Measurements from ENCODE around the gene DSPP.

DNA sequence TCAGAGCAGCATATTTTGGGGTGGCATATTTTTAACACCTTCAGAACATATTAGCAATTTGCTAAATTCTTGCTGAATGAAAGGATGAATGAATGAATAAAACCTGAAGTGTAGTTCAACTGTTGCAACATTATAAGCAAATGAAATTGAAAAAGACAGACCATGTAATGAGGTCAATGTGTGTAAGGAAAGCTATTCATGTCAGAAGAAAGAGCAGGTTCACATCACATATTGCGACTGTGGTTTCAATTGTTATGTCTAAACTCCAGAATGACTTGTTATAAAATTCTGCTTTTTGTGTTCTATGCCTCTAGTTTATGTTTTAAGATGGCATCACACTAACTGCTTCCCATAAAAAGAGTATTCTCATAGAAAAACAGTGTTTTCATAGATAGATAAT is 32.9 kb upstream of the DSPP start:
- TF ChIP-seq, protein P1, sequence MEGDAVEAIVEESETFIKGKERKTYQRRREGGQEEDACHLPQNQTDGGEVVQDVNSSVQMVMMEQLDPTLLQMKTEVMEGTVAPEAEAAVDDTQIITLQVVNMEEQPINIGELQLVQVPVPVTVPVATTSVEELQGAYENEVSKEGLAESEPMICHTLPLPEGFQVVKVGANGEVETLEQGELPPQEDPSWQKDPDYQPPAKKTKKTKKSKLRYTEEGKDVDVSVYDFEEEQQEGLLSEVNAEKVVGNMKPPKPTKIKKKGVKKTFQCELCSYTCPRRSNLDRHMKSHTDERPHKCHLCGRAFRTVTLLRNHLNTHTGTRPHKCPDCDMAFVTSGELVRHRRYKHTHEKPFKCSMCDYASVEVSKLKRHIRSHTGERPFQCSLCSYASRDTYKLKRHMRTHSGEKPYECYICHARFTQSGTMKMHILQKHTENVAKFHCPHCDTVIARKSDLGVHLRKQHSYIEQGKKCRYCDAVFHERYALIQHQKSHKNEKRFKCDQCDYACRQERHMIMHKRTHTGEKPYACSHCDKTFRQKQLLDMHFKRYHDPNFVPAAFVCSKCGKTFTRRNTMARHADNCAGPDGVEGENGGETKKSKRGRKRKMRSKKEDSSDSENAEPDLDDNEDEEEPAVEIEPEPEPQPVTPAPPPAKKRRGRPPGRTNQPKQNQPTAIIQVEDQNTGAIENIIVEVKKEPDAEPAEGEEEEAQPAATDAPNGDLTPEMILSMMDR (conservative IDR thresholded peaks at IDR 0.05; ENCODE audit: low read length): no peak
- no peak for TF ChIP-seq EZH2phosphoT487 (IDR thresholded peaks at IDR 0.05; ENCODE audit: borderline replicate concordance, low read depth, low read length)

Data from OCI-LY7 (cell line).